Measurements from ENCODE around the gene HOXD12. TPM values are rescaled to one million over a fixed set of nuclear protein-coding genes. Genes with fewer than 3 reads are reported as not detected.

HOXD12 gene
- total RNA-seq, 1 experiment from 2014 or later: not detected

DNA sequence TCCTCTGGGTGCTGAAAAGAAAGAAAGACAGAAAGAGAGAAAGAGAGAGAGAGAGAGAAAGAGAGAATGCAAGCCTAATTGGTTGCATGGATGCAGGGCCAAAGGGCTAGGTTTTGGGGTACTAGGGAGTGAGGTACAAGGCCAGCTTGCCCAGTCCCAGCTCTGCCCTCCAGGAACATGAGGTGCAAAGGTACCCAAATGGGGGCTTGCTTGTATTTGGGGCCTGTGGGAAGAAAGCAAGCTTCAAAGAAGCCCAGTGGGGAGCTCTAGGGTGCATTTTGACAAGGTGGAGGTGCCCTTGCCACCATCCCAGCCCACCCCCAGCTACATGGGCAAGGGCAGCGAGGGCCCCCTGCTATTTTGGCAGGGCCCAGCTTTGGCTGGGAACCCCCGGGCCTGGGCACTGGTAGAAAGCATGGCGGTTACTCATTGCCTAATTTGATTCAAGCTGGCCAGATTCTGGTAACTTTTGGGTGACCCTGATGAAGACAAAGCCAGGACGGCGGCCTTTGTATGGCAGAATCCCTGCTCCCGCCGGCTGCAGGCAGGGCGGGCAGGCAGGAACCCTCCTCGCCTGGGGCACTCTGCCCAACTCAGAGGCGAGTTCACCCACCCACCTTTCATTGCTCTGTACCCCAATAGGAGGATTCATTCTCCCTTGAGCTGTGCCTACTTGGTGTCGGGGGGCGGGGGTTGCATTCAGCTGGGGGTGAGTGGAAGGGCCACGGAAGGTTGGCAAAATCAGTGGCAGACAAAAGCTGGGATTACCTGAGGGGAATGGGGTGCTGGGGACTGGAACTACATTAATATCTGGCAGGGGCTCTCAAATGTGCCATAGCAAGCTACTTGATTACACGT, 51.2 kb downstream of the HOXD12 start:
- CTCF ChIA-PET: no interaction called here
- BruUV-seq (replicated peaks): no TSS peak
- Mint-ChIP-seq H3K4me3 (ENCODE audit: low read depth, unreplicated experiment) (no peak overlapping the region), H3K4me1 (ENCODE audit: low read depth, unreplicated experiment) (no peaks in the 10 kb centered on the region), H3K9me3 (ENCODE audit: low read depth, unreplicated experiment) (no peaks in the 10 kb centered on the region), H3K27me3 (ENCODE audit: unreplicated experiment) (peaks cover 18% of the 10 kb centered on the region), H3K36me3 (ENCODE audit: insufficient read depth, unreplicated experiment) (no peaks in the 10 kb centered on the region), H3K27ac (ENCODE audit: unreplicated experiment) (no peak overlapping the region)
- TF ChIP-seq, protein P1, sequence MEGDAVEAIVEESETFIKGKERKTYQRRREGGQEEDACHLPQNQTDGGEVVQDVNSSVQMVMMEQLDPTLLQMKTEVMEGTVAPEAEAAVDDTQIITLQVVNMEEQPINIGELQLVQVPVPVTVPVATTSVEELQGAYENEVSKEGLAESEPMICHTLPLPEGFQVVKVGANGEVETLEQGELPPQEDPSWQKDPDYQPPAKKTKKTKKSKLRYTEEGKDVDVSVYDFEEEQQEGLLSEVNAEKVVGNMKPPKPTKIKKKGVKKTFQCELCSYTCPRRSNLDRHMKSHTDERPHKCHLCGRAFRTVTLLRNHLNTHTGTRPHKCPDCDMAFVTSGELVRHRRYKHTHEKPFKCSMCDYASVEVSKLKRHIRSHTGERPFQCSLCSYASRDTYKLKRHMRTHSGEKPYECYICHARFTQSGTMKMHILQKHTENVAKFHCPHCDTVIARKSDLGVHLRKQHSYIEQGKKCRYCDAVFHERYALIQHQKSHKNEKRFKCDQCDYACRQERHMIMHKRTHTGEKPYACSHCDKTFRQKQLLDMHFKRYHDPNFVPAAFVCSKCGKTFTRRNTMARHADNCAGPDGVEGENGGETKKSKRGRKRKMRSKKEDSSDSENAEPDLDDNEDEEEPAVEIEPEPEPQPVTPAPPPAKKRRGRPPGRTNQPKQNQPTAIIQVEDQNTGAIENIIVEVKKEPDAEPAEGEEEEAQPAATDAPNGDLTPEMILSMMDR (IDR thresholded peaks at IDR 0.05; ENCODE audit: unreplicated experiment): no peak
- DNase-seq: no peak
- intact Hi-C loops (cut with micrococcal nuclease; ENCODE audit: unreplicated experiment): no loop called here

DNA sequence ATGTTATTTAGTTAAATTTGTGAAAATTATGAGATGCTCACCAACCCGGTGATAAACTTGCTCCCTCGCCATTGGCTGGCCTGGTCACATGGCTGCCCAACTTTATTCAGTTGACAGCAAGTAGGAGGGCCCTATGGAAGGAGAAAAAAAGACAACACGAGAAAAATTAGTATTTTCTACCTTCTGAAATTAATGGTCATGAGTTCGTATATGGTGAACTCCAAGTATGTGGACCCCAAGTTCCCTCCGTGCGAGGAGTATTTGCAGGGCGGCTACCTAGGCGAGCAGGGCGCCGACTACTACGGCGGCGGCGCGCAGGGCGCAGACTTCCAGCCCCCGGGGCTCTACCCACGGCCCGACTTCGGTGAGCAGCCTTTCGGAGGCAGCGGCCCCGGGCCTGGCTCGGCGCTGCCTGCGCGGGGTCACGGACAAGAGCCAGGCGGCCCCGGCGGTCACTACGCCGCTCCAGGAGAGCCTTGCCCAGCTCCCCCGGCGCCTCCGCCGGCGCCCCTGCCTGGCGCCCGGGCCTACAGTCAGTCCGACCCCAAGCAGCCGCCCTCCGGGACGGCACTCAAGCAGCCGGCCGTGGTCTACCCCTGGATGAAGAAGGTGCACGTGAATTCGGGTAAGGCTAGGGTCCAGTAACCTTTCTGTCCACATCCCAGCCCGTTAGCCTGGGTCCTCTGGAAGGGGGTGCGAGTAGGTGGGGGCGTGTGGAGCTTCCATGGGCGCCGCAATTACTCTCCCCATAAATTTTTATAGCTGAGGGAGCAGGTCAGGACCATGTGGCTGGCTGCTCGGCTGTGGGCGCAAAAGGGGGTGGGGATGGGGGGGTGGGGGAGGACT, 52.1 kb downstream of the HOXD12 start, which contains the start of gene HOXD4:
HOXD4 (plus strand) TSS at position 109 of the 846 bp plus-strand sequence; CDS start at position 193, 84 bp downstream.
- H3K4me3 Mint-ChIP-seq (ENCODE audit: low read depth, unreplicated experiment): no peak within 1 kb of the TSS
- H3K27me3 Mint-ChIP-seq (ENCODE audit: unreplicated experiment): peaks cover 11% of the 10 kb centered on the region
- no peak for DNase-seq
- H3K4me1 Mint-ChIP-seq (ENCODE audit: low read depth, unreplicated experiment): no peaks in the 10 kb centered on the region
- no peaks in the 10 kb centered on the region for H3K9me3 Mint-ChIP-seq (ENCODE audit: low read depth, unreplicated experiment)
- H3K27ac Mint-ChIP-seq (ENCODE audit: unreplicated experiment): no peak within 1 kb of the TSS
- intact Hi-C loops (cut with micrococcal nuclease; ENCODE audit: unreplicated experiment): no loop called here
- H3K36me3 Mint-ChIP-seq (ENCODE audit: insufficient read depth, unreplicated experiment): no peaks in the 10 kb centered on the region
- CTCF ChIA-PET: interaction anchor here (0.7 kb wide), 1 partner anchor 117 kb away, joined by 3 read pairs; the partner anchor contains the start of gene MTX2
- no TSS peak for BruUV-seq (replicated peaks)
- TF ChIP-seq, protein P1 (IDR thresholded peaks at IDR 0.05; ENCODE audit: unreplicated experiment): no peak

Small RNAs within 50 kb of the gene (microRNA-seq; reads per million reads assigned to microRNA genes)
- gene MIR10B: 50.3 reads per million, percentile 56 among the genes with 10 or more reads in this experiment

Other genes with a start within 250 kb of the HOXD12 start
- gene LNPK, start 97.5 kb upstream of the HOXD12 start, total RNA-seq (2022): 24.6 and 31.1 TPM in 2 replicates
- not detected in 2 replicates for gene EVX2, start 15.8 kb upstream of the HOXD12 start, total RNA-seq (2022)
- gene HOXD13, start 7.1 kb upstream of the HOXD12 start, total RNA-seq (2022): not detected in 2 replicates
- gene HOXD11, start 7.5 kb downstream of the HOXD12 start, total RNA-seq (2022): not detected in 2 replicates
- gene HOXD10, start 17.0 kb downstream of the HOXD12 start, total RNA-seq (2022): not detected in 2 replicates
- not detected in 2 replicates for gene HOXD9, start 22.9 kb downstream of the HOXD12 start, total RNA-seq (2022)
- gene HOXD8, start 29.9 kb downstream of the HOXD12 start, total RNA-seq (2022): not detected in 2 replicates
- not detected in 2 replicates for gene HOXD4, start 51.8 kb downstream of the HOXD12 start, total RNA-seq (2022)
- gene HOXD3, start 57.5 kb downstream of the HOXD12 start, total RNA-seq (2022): not detected in 2 replicates
- gene HOXD1, start 88.9 kb downstream of the HOXD12 start, total RNA-seq (2022): not detected in 2 replicates
- 36.0 and 44.7 TPM in 2 replicates for gene MTX2, start 169.6 kb downstream of the HOXD12 start, total RNA-seq (2022)